HG02588 (cell line): ENCODE data around the gene GSG1.

ENCODE experiments used
- ATAC-seq: cut with Tn5 transposase; IDR thresholded peaks from one replicate; pipeline ENCODE4 v1.9.1; 2021; ENCODE audit warnings: mild to moderate bottlenecking, moderate library complexity; ENCODE audit not compliant: unreplicated experiment

The GSG1 gene

GRCh38 chr12:13120413-13120812 lies 16.9 kb upstream of the GSG1 start:
- no peak for ATAC-seq

- ATAC-seq = no peak
These were observed 16.4 kb upstream of the GSG1 start for GRCh38 chr12:13119826-13120225.

GRCh38 chr12:13117029-13117428 lies 13.6 kb upstream of the GSG1 start:
- no peak for ATAC-seq

- ATAC-seq = no peak
These were observed 12.8 kb upstream of the GSG1 start for GRCh38 chr12:13116259-13116658.

- ATAC-seq = no peak
These were observed 11.0 kb upstream of the GSG1 start for GRCh38 chr12:13114251-13115052.

GRCh38 chr12:13112968-13113367 lies 9.5 kb upstream of the GSG1 start:
- ATAC-seq = no peak

- no peak for ATAC-seq
These were observed 3.2 kb upstream of the GSG1 start for GRCh38 chr12:13106666-13107065.

GRCh38 chr12:13105781-13106180 lies 2.3 kb upstream of the GSG1 start:
- ATAC-seq = no peak

- no peak for ATAC-seq
These were observed 942 bp upstream of the GSG1 start for GRCh38 chr12:13104409-13104808.

- no peak for ATAC-seq
These were observed 839 bp downstream of the GSG1 start for GRCh38 chr12:13102461-13103195.

GRCh38 chr12:13101821-13102375 lies 1.6 kb downstream of the GSG1 start:
- ATAC-seq = no peak

GRCh38 chr12:13100882-13101769 lies 2.3 kb downstream of the GSG1 start:
- ATAC-seq = peak; percentile 89

GRCh38 chr12:13100605-13100881 lies 2.9 kb downstream of the GSG1 start:
- no peak for ATAC-seq

- no peak for ATAC-seq
These were observed 3.4 kb downstream of the GSG1 start for GRCh38 chr12:13099844-13100604.

- no peak for ATAC-seq
These were observed 4.2 kb downstream of the GSG1 start for GRCh38 chr12:13099066-13099843.

GRCh38 chr12:13097491-13098011 lies 5.9 kb downstream of the GSG1 start:
- ATAC-seq = no peak

GRCh38 chr12:13095266-13095995 lies 8.0 kb downstream of the GSG1 start:
- ATAC-seq = no peak

GRCh38 chr12:13094367-13094766 lies 9.1 kb downstream of the GSG1 start:
- ATAC-seq = peak; percentile 43

GRCh38 chr12:13093848-13094220 lies 9.6 kb downstream of the GSG1 start:
- no peak for ATAC-seq
